NK-92 (cell line): ENCODE data around the gene TPSAB1.
"Not testable (repeated sequence)": the region's sequence is repeated elsewhere in the genome, so short reads cannot be mapped to it uniquely, and the experiment has no call there.

Experiments
- DNase-seq: peaks from one replicate; lab custom pipeline; 2025; ENCODE audit not compliant: unreplicated experiment; lab: John Stamatoyannopoulos, UW

The TPSAB1 gene

GRCh38 chr16:1240436-1240835 lies at the start of gene TPSAB1:
TPSAB1 (plus strand) TSS chr16:1240705; CDS start chr16:1240939, 234 bp downstream.
- not testable (repeated sequence) for DNase-seq

GRCh38 chr16:1190789-1191188 lies 49.7 kb upstream of the TPSAB1 start:
- not testable (repeated sequence) for DNase-seq

- no peak for DNase-seq
These were observed 48.0 kb upstream of the TPSAB1 start for GRCh38 chr16:1192384-1193073.

- DNase-seq, result no peak
These were observed 47.2 kb upstream of the TPSAB1 start for GRCh38 chr16:1193143-1193824.

- DNase-seq, result no peak
These were observed 46.5 kb upstream of the TPSAB1 start for GRCh38 chr16:1193825-1194581.

- no peak for DNase-seq
These were observed 45.7 kb upstream of the TPSAB1 start for GRCh38 chr16:1194665-1195392.

GRCh38 chr16:1195393-1195666 lies 45.2 kb upstream of the TPSAB1 start:
- DNase-seq, result no peak

GRCh38 chr16:1196494-1196893 lies 44.0 kb upstream of the TPSAB1 start:
- DNase-seq, result no peak

- no peak for DNase-seq
These were observed 43.2 kb upstream of the TPSAB1 start for GRCh38 chr16:1197237-1197866.

GRCh38 chr16:1198194-1198593 lies 42.3 kb upstream of the TPSAB1 start:
- no peak for DNase-seq

GRCh38 chr16:1198671-1199346 lies 41.7 kb upstream of the TPSAB1 start:
- not testable (repeated sequence) for DNase-seq

- no peak for DNase-seq
These were observed 41.0 kb upstream of the TPSAB1 start for GRCh38 chr16:1199347-1200013.

- no peak for DNase-seq
These were observed 40.4 kb upstream of the TPSAB1 start for GRCh38 chr16:1200014-1200627.

GRCh38 chr16:1201444-1201843 lies 39.1 kb upstream of the TPSAB1 start:
- no peak for DNase-seq

- DNase-seq, result no peak
These were observed 38.2 kb upstream of the TPSAB1 start for GRCh38 chr16:1202274-1202673.

- no peak for DNase-seq
These were observed 35.6 kb upstream of the TPSAB1 start for GRCh38 chr16:1204933-1205332.

GRCh38 chr16:1206326-1206725 lies 34.2 kb upstream of the TPSAB1 start:
- DNase-seq, result no peak

GRCh38 chr16:1206786-1207185 lies 33.7 kb upstream of the TPSAB1 start:
- no peak for DNase-seq

- DNase-seq, result no peak
These were observed 32.2 kb upstream of the TPSAB1 start for GRCh38 chr16:1208239-1208830.
